Right cardiac atrium (tissue), 5 donors: ENCODE measurements around the gene SGCA. TPM values are rescaled to one million over a fixed set of nuclear protein-coding genes. Genes with fewer than 3 reads are reported as not detected.

Experiments
- ATAC-seq, 2 donors: fragments of 200-7000 bp; cut with Tn5 transposase; one replicate each; pipeline versions ENCODE4 v1.8.0 to v1.9.1; 2020; ENCODE audit warnings: moderate library complexity in 2 of 2, mild to moderate bottlenecking in 1 of 2
- DNase-seq, 3 donors: peaks; one replicate each; pipeline ENCODE4 v3.0.0-alpha.2; 2020
- H3K27ac ChIP-seq: one replicate; pipeline ENCODE4 v1.5.1; 2013; ENCODE audit warnings: mild to moderate bottlenecking, low read length, control low read depth, moderate library complexity
- H3K27me3 ChIP-seq: one replicate; pipeline ENCODE4 v1.6.1; 2013; ENCODE audit not compliant: control insufficient read depth, insufficient read depth
- H3K4me1 ChIP-seq: one replicate; pipeline ENCODE4 v1.6.1; 2013; ENCODE audit warnings: low read length; ENCODE audit not compliant: control insufficient read depth, insufficient read depth
- H3K4me3 ChIP-seq: one replicate; pipeline ENCODE4 v1.5.1; 2013; ENCODE audit warnings: low read length, control low read depth
- H3K9me3 ChIP-seq: one replicate; pipeline ENCODE4 v1.6.1; 2013; ENCODE audit warnings: low read length; ENCODE audit not compliant: control insufficient read depth
- WGBS: extraction: QIAGEN DNeasy Blood & Tissue Kit; methylation state at CpG from one replicate; pipeline ENCODE4 v1.1.7; 2013; 5-methylcytosine and 5-hydroxymethylcytosine counted together
- intact Hi-C, 4 donors: fragments of 100-400 bp; cut with DNase I; formaldehyde crosslinking; loops; one replicate each; pipeline versions ENCODE4 v1.11.0 to v1.14.0; 2022 to 2023
- polyA plus RNA-seq: library from polyadenylated mRNA; stranded (reverse); fragments of 200-250 nt; gene quantifications from one replicate; pipeline ENCODE4 v1.2.3, GENCODE V29; 2013
- total RNA-seq, 4 donors: library from RNA; stranded (reverse); fragmentation: NEBNext Ultra II Directional; extraction: Animal tissue kit (Norgen Biotek cat#: 25700); gene quantifications; one replicate each; pipeline ENCODE4 v1.2.1, GENCODE V29; 2021
- donor health status: healthy with polysubstance abuse.
- donor health status: DM: no; HTN: yes; CAD: no.
- donor health status: DM: no; HTN: no; CAD: no.
- donor health status: DM: no; HTN: yes; CAD: no; lungs with severe emphysema.
- donor health status: DM: yes; HTN: yes; CAD: no.

SGCA gene
- total and polyA plus RNA-seq, 5 donors: 127 to 156 (median 134) TPM

DNA sequence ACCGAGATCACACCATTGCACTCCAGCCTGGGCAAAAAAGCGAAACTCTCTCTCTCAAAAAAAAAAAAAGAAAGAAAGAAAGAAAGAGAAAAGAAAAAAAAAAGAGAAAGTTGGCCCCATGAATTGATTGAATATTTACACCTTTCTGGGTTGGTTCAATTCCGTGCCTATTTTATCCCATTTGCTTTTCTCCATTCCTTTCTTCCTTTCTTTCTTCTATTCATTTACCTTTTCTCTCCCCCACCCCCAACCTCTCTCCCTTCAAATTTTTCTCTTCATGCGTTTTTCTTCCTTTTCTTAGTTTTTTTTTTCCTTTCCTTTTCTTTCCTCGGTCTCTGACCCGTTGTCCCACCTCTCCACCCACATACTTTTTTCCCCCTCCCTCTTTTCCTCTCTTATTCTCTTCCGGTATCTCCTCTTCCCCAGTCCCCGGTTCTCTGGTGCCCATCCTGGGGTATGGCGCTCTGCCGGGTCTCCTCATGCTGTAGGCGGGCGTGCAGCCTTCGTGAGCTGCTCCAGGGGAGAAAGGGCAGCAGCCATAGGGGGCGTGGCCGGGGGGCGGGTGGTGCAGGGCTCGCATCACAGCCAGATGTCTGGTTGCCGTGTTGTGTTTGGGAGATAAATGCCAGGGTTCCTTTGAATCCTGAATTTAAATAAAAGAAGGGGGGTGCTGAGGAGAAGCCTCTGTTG, 40.9 kb downstream of the SGCA start:
- intact Hi-C loops: no loop called here
- 19% methylated on average over 18 of the region's 18 CpGs for WGBS
- H3K9me3 ChIP-seq: no peaks in the 10 kb centered on the region
- H3K4me1 ChIP-seq: peaks cover 2% of the 10 kb centered on the region
- H3K4me3 ChIP-seq: no peak overlapping the region
- H3K27me3 ChIP-seq: no peaks in the 10 kb centered on the region
- ATAC-seq (no peak), DNase-seq (peak in 2 of 3 donors; percentile 85 to 87)
- no peak overlapping the region for H3K27ac ChIP-seq

DNA sequence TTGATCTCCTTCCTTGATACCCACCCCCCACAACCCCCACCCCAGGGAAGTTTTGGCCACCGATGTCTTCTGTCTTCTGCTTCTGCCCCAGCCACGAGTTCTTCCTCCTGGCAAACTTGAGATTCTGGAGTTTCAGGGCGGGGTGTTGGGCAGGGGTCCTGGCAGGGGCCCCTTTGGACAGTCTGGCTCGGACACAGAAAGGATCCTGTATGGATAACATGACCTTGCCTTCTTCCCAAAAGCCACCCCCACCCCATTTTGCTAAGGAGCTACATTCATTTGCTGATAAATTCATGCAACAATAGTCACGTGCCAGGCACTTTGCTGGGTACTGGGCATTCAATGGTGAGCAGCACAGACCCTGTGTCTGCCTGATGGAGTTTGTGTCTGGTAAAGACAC, 41.5 kb downstream of the SGCA start:
- 49% methylated on average over 5 of the region's 5 CpGs for WGBS
- intact Hi-C loops: no loop called here
- H3K4me3 ChIP-seq: no peak overlapping the region
- no peaks in the 10 kb centered on the region for H3K27me3 ChIP-seq
- peaks cover 2% of the 10 kb centered on the region for H3K4me1 ChIP-seq
- ATAC-seq (no peak), DNase-seq (no peak)
- H3K27ac ChIP-seq: no peak overlapping the region
- H3K9me3 ChIP-seq: no peaks in the 10 kb centered on the region

DNA sequence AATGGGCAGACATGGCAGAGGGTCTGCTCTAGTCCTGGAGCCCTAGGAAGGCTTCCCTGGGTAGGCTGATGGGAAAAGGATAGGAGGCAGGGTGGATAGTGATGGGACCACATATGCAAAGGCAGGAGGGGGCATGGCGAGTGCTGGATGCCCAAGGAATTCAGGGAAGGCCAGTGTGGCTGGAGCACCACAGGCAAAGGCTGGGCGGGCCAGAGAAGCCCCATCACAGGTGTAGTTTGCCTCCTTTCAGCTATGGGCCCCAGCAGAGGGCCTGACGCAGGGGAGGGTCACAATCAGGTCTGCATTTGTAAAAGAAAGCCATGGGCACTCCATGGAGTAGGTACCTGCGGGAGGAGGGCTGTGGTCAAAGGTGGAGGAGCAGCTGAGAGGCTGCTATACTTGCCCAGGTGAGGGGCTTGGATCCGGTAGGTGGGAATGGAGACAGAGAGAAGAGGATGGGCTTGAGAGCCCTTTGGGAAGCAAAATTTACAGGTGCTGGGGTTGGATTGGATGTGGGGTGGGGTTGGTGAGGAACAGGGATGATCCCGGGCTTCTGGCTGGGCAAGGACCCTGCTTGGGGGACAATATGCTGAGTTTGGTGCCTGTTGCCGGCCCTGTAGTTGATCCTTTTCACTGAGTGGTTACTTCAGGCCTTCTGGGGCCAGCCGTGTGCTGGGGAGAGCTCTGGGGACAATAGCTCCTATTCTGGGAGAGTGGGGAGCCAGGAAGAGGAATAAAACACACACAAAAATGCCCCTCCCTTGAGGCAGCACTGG, 42.2 kb downstream of the SGCA start:
- intact Hi-C loops: no loop called here
- no peak overlapping the region for H3K27ac ChIP-seq
- peaks cover 2% of the 10 kb centered on the region for H3K4me1 ChIP-seq
- no peak for DNase-seq
- WGBS: 82% methylated on average over 8 of the region's 8 CpGs
- ATAC-seq: no peak
- no peaks in the 10 kb centered on the region for H3K9me3 ChIP-seq
- no peak overlapping the region for H3K4me3 ChIP-seq
- no peaks in the 10 kb centered on the region for H3K27me3 ChIP-seq

DNA sequence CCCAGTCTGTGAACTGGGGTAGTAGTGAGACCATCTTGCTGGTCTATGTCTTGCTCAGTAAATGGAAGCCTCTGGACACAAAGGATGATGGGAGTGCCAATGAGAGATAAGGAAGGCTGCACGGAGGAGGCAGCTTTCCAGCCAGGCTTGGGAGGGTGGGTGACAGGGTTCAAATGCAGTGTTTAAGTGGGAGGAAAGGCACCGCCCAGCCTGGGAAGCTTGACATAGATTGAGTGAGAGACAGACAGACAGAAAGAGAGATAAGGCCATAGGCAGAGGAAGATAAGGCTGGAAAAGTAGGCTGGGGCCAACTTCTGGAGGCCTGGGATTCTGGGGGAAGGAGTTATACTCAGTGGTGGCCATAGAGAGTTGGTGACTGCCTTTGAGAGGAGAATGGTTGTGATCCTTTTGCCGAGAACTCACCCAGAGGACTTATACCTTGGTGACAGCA, 42.8 kb downstream of the SGCA start:
- ATAC-seq (no peak), DNase-seq (no peak)
- Histone ChIP-seq H3K4me1 (peaks cover 2% of the 10 kb centered on the region), H3K4me3 (no peak overlapping the region), H3K9me3 (no peaks in the 10 kb centered on the region), H3K27ac (no peak overlapping the region), H3K27me3 (no peaks in the 10 kb centered on the region)
- intact Hi-C loops: no loop called here
- 63% methylated on average over 3 of the region's 3 CpGs for WGBS

DNA sequence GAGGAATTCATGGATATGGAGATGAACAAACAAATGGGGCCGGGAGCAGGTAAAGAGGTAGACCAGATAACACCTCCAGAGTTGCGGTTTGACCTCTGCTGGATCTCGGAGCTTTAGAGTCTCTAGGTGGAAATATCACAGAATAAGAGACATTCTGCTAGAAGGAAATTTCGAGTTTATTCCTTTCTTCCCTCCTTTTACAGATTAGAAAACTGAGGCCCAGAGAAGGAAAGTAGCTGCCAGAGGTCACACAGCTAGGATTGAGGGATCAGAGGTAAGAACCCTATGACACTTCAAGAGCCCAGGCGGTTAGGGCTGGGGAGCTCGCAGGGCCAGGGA, 43.3 kb downstream of the SGCA start:
- H3K27me3 ChIP-seq: no peaks in the 10 kb centered on the region
- no peak overlapping the region for H3K4me3 ChIP-seq
- 79% methylated on average over 6 of the region's 6 CpGs for WGBS
- peaks cover 2% of the 10 kb centered on the region for H3K4me1 ChIP-seq
- H3K9me3 ChIP-seq: no peaks in the 10 kb centered on the region
- DNase-seq (no peak), ATAC-seq (no peak)
- peak overlapping the region; percentile 16 for H3K27ac ChIP-seq
- intact Hi-C loops: no loop called here

DNA sequence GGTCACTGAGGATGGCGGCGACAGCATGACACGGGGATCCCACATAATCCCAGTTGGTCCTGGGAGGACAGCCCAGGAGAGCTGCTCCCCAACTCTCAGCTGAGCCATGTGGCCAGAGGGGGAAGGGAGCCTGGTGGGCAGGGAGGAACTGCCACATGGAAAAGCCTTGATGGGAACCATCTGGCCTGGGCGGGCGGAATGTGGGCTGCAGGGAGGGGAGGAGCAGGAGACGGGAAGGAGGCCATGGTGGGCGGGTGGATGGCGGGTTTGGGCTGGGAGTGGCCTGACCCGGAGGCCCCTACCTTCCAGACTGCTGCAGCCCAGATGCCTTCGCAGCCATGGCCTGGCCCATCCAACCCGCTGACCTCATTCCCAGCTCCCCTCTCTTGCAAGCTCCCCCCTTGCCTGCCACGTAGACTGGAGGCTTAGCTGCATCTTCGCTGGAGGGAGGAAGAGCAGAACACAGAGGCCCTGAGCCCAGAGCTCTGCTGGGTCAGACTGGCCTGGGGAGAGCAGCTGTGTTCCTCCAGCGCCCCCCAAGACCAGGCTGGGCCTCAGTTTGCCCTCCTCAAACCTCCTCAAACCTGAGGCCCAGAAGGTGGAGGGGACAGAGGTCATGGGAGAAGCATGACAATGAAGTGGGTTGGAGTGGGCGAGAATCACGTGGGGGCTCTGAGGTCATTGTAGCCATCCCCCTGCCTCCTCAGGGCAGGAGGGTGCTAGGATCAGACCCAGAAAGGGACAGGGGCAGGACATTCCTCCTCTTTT, 43.9 kb downstream of the SGCA start:
- Histone ChIP-seq H3K4me1 (peaks cover 2% of the 10 kb centered on the region), H3K4me3 (no peak overlapping the region), H3K27me3 (no peaks in the 10 kb centered on the region), H3K9me3 (no peaks in the 10 kb centered on the region), H3K27ac (peak overlapping the region; percentile 80)
- peak; percentile 91 to 95 for ATAC-seq
- intact Hi-C loops: no loop called here
- WGBS: 42% methylated on average over 16 of the region's 16 CpGs
- peak; percentile 94 to 97 (median 96) for DNase-seq

DNA sequence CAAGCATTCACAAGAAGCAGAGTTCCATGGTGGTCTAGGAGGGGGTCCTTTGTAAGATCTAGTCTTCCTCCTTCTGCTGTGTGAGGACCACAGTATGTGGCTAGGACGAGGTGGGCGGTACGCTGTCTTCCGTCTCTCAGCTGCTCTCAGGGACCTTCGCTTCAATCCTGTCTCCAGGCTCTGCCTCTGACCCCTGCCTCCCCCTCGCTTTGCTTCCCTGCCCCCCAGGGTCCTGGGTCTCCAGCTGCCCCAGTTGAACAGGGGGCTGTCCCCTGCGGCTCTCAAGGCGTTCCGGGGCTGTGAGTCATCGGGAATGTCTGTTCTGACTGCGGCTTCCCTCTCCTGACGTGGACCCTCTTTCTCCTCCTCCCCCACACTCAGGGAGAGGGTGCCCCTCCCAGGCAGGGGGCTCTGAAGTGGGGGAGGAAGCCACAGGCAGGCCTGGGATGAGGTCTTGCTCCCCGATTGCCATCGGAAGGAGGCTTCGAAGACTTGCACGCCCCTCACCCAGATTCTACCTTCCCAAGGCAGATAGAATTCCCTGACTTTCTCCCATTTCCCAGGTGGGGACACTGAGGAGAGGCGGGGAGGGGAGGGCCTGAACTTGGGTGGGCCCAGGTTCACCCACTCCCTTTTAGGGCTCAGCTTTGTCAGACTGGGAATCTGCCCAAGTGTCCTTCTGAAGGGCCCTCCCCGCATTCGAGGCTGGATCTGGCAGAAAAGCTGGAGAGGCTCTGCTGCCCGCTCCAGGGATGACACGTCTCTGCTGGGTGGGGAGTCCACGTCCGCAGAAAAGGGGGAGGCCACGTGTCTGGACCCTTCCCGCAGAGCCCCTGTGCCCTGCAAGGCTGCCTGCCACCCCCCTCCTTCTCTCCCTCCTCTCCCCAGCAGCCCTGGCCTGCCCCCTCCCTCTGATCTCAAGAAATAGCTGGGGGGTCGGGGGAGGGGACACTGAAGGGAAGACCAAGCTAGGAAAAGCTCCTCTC, 44.7 kb downstream of the SGCA start:
- 27% methylated on average over 26 of the region's 26 CpGs for WGBS
- intact Hi-C loops: no loop called here
- peak overlapping the region; percentile 80 for H3K27ac ChIP-seq
- no peak overlapping the region for H3K4me3 ChIP-seq
- H3K4me1 ChIP-seq: peaks cover 2% of the 10 kb centered on the region
- DNase-seq (peak; percentile 84 to 88 (median 85)), ATAC-seq (peak; percentile 47 to 70)
- H3K9me3 ChIP-seq: no peaks in the 10 kb centered on the region
- H3K27me3 ChIP-seq: no peaks in the 10 kb centered on the region

DNA sequence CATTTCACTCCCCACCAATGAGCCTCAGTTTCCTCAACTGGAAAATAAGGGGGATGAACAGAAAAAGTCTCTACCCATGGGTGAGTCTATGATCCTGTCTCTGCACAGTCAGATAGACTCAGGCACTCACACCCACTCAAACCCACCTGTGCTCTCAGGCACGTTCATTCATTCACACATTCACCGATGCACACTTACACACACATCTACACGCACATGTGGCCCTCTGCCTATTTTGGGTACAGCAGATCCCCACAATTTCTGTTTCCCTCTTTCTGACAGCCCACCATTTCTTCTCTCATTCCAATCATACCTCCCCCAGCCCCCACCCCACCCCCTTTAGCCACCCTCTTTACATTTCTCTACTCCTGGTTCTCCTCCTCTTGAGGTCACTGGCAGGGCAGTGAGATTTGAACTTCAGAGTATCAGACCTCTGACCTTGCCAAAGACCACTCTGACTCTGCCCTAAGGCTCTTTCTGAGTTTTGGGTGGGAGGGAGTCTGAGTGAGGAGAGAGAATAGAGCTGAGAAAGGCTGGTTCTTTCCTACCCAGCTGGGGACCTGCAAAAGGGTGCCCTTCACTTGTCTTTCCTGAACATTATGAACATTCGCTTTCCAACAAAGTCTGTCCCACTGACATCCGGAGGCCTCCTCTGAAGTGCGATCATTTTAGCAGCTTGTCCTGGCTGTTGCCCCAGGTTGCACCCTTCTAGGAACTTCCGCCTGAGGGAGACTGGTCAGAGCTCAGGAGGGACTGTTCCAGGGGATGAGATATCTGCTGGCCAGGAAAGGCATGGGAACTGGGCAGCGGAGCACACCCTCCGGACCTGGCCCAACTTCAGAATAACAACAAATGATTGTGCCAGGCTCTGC, 45.7 kb downstream of the SGCA start:
- peak; percentile 10 to 46 for ATAC-seq
- Histone ChIP-seq H3K9me3 (no peaks in the 10 kb centered on the region), H3K4me3 (no peak overlapping the region), H3K27me3 (no peaks in the 10 kb centered on the region), H3K27ac (peak overlapping the region; percentile 14), H3K4me1 (peaks cover 2% of the 10 kb centered on the region)
- intact Hi-C loops: no loop called here
- 39% methylated on average over 9 of the region's 9 CpGs for WGBS
- DNase-seq: no peak

DNA sequence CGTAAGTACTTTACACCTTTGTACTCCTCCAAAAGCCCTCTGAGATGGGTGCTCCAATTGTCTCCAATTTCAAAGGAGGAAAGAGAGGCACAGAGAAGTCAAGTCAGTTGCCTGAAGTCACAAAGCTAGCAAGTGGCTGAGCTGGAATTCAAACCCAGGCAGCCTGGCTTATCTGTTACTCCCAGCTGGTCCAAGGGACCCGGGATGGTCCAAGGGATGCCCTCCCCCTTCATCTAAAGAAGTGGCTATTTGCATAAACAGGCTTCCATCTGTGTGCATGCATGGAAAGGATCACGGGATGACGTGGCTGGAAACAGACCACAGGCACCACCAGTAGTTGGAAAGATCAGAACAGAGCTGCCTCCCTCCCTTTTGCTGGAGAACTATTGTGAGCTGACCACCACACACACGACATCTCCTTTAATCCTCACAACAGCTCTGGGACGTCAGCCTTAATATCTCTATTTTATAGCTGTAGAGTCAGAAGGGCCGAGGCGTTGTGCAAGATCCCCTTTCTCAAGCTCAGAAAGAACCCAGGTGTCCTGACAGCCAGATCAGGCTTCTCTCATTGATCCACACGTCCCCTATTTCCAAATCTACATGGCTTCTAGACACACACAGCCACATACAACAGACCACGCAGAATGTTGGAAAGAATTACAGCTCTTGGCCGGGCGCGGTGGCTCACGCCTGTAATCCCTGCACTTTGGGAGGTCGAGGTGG, 46.5 kb downstream of the SGCA start:
- intact Hi-C loops: no loop called here
- Histone ChIP-seq H3K27ac (no peak overlapping the region), H3K4me1 (peaks cover 2% of the 10 kb centered on the region), H3K9me3 (no peaks in the 10 kb centered on the region), H3K4me3 (no peak overlapping the region), H3K27me3 (no peaks in the 10 kb centered on the region)
- peak in 1 of 3 donors; percentile 48 for DNase-seq
- 62% methylated on average over 15 of the region's 15 CpGs for WGBS
- ATAC-seq: no peak
